ENCODE measurements around the gene TAPBPL.
A peak's percentile ranks its signal among the peaks of the same experiment; 100 is the strongest.
"Not testable (repeated sequence)": the region's sequence is repeated elsewhere in the genome, so short reads cannot be mapped to it uniquely, and the experiment has no call there.

Gene TAPBPL

DNA sequence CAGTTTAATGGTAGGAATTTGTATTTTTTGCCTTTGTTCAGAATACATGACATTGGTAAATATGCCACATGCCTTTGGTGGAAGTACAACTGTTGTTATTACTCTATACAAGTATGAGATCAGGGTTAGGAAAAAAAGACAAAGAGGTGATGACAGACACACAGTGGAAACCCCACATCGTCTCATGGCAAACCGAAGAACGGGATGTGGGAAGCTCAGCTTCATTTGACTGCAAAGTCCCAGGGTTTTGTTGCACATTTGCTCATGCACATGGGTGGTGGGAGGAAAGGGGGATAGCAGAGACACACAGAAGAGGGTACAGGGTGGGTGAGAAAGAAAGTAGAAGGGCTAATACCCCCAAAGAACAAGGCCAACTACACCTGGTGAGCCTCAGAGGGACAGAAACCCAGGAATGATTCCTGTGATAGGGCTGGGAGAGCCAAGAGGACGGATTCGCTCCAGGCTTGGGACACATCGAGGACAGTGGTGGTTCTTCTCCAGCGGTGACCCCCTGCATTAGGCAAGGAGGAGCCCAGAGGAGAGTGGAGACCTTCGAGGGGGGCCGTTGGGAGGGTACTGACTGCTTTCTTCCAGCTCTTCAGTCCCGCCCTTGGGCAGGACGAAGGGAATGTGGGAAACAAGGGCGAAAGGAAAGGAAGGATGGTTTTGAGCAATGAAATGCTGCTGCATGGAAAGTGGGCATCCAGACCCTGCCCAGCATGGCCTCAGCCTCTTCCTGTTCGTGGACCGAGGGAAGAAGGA is 10.6 kb downstream of the TAPBPL start:
- DNase-seq (ENCODE audit: low read depth in 2 of 2): no peak

DNA sequence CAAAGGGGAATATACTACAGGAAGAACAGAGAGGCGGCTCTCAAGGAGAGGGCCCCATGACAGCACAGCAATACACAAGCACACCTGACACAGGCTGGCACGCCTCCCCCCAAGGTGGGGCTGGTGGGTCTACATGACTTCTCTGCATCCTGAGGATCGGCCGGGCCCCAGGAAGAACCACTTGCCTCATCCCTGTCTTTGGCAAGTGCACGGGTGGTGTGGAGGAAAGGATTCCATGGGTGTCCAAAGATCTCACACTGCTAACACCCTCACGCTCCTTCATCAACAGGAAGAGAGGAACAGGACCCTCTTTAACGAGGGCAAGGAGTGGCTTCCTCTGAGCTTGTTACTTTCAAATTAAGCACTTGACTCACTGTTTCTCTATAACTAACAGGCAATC is 11.4 kb downstream of the TAPBPL start:
- no peak for DNase-seq (ENCODE audit: low read depth in 2 of 2)

DNA sequence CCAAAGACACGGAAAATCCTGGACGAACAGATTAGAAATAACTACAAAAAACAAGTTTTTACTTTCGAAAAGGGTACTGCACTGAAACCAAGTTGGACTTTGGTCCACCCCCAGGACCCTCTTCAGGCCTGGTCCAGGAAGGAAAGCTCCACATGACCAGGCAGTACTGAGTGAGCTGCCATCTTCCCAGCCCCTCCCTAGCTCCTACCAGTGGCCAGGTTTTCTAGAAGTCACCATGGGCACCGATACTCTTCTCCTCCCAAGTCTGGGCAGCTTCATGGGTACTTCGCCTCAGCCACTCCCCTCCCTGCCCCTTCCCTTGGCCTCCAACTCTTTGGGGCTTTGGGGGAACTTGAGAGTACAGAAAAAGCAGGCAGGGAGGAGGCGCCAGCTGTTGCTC is 12.0 kb downstream of the TAPBPL start:
- no peak for DNase-seq (ENCODE audit: low read depth in 2 of 2)

DNA sequence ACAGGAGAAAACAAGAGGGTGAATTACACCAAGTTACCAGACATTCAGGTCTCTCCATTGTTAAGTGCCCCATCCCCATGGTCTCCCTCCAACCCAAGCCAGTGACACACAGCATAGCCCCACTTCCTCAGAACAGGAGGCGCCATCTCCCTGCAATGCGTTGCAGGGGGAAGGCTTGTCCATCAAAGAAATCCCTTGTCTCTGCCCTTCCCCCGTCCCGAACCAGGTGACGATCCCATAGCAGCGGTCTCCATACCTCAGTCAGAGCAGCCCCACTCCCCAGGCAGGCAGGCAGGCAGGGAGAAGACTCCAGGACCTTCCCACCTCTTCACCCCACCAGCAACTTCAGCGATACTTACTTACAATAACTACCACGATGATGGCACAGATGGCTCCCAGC is 12.7 kb downstream of the TAPBPL start:
- DNase-seq (ENCODE audit: low read depth in 2 of 2): no peak

DNA sequence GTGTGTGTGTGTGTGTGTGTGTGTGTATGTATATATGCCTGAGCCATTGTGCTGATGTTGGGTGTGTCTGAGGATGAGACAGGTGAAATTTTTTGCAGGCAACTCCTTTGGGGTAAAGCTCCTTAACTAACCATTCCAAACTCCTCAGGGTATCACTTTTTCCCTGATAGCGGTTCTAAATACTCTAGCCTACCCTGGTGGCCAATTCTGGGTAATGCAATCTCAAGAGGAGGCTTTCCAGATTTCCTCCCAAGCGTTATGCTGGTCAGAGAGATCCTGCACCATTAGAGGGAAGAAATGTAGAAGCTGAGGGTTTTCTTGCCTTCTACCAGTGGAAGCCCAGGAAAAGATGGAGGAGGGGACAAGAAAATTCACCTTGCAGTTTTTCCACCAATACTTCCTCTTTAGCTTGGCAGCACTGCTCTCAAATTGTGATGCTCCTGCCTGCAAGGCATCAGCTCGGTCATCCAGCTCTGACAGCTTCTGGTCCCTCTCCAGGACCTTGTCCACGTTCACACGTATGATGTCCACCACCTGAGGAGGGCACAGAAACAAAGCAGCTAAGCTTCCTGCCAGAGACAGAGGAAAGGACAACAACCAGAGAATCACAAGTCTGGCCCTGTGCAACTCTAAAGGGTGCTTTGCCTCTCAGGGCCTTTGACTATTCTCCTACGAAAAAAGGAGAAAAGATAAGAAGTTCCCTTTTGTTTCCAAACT is 13.8 kb downstream of the TAPBPL start:
- no peak for DNase-seq (ENCODE audit: low read depth in 2 of 2)

DNA sequence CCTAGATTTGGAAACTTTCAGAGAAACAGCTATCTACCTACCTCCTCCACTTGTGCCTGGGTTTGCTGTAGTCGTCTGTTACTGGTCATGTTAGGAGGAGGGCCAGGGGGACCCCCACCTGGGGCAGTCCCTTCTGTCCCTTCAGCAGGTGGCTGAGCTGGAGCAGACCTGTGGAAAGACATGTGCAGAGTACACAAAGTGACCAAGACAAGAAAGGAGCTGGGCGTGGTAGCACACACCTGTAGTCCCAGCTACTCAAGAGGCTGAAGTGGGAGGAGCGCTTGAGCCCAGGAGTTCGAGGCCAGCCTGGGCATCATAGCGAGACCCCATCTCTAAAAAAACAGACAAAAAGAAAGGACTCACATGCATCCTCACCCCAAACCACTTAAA is 14.3 kb downstream of the TAPBPL start:
- DNase-seq (ENCODE audit: low read depth in 2 of 2): no peak

DNA sequence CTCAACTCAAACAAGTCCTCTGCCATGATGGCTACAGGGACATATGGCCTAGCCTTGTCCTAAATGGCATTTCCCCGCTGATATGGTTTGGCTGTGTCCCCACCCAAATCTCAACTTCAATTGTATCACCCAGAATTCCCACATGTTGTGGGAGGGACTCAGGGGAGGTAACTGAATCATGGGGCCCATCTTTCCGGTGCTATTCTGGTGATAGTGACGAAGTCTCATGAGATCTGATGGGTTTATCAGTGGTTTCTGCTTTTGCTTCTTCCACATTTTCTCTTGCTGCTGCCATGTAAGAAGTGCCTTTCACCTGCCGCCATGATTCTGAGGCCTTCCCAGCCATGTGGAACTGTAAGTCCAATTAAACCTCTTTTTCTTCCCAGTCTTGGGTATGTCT is 14.9 kb downstream of the TAPBPL start:
- not testable (repeated sequence) for DNase-seq (ENCODE audit: low read depth in 2 of 2)

DNA sequence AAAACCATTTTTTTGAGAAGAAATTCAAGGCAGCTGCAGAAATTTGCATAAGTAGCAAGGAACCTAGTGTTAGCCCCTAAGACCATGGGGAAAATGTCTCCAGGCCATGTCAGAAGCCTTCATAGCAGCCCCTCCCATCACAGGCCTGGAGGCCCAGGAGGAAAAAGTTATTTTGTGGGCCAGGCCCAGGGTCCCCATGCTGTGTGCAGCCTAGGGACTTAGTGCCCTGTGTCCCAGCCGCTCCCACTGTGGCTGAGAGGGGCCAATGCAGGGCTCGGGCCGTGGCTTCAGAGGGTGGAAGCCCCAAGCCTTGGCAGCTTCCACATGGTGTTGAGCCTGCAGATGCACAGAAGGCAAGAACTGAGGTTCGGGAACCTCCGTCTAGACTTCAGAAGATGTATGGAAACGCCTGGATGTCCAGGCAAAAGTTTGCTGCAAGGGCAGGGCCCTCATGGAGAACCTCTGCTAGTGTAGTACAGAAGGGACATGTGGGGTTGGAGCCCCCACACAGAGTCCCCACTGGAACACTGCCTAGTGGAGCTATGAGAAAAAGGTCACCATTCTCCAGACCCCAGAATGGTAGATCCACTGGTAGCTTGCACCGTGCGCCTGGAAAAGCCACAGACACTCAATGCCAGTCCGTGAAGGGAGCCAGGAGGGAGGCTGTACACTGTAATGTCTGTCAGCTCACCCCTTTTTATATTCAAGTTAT is 15.9 kb downstream of the TAPBPL start:
- DNase-seq (ENCODE audit: low read depth in 2 of 2): not testable (repeated sequence)

DNA sequence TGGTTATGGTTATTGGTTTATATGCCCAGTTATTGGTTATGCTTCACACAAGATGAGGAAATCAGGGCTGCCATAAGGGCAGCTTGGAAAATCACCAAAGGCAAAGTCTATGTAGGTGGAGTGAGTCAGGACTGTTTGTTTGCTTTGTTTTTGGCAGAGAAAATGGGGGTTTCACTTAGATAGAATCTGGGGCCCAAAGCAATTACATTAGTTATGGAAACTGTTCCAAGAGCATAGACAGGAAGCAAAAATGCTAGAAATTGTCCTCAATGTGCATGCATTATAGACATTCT is 16.4 kb downstream of the TAPBPL start:
- no peak for DNase-seq (ENCODE audit: low read depth in 2 of 2)

DNA sequence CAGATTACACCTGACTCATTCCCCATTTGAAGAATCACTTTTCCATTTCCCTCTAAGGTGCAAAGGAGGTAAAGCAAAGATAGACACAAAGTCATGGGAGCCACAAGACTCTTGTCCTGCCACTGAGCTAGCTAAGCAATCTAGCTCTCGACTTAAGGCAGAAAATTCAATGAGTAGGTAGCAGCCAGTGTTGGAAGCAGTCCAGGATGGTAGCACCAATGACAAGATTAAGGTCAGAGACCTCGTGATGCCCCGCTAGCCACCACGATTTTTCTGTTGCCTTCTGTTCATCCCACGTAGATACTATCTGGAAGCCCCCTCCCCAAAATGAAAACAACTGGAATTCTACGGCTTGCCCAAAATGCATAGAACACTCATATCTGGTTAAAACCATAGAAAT is 17.2 kb downstream of the TAPBPL start:
- DNase-seq (ENCODE audit: low read depth in 2 of 2): no peak

DNA sequence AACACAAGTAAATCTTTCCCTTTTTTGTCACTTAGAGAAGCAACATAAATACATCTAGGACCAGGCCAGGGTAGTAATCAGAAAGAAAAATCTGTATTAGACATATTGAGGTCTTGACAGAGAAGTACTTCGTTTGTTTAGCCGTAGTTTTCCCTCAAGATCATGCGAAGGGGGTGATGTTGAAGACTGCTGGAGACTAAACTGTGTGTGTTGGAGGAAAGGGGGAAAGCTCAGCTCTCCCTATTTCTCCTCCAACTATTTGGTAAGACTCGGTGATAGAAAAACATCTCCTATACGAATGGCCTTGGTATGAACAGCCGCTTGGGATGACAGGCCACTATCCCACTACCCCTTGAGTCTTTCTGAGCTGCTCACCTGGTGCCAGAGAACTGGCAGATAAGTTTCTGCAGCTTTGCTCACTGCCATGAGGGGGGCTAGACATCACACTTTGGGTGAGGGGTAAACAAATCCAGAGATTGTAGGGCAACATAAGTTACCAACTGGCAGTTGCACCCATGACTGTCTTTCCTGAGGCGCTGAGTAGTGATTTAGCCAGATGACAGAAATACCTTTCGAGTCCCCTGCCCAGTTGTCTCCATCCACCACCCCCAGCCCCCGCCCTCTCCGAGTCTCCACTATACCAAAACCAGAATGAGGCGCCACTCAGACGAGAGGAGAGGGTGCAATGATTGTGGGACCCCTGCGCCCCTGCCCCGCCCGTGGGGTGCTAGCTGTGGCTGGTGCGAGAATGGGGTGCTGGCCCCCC is 17.9 kb downstream of the TAPBPL start:
- DNase-seq (ENCODE audit: low read depth in 2 of 2): no peak

DNA sequence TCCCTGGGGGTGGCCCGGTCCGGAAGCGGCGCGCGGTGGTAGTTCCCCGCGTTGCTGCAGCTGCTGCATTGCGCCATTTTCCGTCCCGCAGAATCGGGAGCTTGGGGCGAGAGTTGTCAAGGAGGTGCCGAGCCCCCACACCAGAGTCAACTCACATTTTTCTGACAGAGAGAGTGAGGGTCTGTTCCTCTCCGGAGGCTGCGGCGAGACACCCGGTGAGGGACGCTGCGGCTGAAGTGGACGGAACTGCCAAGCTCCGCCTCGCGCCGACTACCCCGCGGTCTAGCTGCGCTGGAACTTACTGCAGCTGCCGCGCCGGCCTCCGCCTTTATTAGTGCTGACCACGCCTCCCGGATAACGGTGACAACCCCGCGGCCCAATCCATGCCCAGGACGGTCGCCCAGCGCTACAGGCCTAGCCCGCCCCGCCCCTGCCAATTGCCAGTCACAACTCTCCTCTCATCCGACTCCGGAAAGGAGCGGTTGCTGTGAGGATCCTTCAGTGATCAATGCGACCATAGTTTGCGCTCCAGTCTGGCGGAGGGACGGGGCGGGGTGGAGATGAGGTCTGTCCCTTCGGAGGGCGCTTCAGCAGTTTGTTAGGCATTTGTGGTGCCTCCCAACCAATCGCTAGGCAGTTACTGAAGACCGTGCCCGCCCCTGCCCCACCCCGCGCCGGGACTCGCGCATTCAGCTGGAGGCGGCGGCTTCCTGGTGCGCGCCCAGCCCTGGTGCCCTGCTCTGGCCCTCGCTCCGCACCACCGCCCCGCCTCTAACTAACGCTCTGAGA is 18.7 kb downstream of the TAPBPL start, which contains the start of gene VAMP1:
Gene VAMP1 (minus strand): TSS at position 303 of the 789 bp plus-strand sequence. CDS start 146 bp downstream, at position 157.
- peak; percentile 91 to 93 for DNase-seq (ENCODE audit: low read depth in 2 of 2)

DNA sequence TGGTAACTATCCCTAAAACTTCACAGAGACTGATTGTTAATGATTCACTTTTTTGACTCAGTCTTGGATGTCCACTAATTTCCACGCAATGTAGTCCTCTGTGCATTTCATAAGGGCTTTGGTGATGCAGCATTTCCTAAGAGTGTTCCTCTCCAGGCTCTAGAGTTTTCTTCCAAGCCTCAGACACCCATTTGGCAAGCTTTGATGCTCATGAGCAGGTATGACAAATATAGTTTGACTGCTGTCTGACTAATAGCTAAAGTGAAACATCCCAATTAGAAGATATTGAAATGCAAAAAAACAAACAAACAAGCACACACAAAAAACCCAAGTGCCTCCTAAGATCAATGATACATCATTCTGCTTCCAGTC is 20.1 kb downstream of the TAPBPL start:
- no peak for DNase-seq (ENCODE audit: low read depth in 2 of 2)

DNA sequence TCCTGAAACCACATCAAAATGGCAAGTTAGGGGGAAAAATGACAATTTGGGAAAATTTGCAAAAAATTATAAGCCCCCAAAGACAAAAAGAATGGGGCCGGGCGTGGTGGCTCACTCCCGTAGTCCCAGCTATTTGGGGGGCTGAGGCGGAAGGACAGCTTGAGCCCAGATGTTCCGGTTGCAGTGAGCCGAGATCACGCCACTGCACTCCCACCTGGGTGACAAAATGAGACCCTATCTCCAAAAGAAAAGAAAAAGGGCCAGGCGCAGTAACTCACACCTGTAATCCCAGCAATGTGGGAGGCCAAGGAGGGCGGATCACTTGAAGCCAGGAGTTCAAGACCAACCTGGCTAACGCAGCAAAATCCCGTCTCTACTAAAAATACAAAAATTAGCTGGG is 20.6 kb downstream of the TAPBPL start:
- DNase-seq (ENCODE audit: low read depth in 2 of 2): no peak

DNA sequence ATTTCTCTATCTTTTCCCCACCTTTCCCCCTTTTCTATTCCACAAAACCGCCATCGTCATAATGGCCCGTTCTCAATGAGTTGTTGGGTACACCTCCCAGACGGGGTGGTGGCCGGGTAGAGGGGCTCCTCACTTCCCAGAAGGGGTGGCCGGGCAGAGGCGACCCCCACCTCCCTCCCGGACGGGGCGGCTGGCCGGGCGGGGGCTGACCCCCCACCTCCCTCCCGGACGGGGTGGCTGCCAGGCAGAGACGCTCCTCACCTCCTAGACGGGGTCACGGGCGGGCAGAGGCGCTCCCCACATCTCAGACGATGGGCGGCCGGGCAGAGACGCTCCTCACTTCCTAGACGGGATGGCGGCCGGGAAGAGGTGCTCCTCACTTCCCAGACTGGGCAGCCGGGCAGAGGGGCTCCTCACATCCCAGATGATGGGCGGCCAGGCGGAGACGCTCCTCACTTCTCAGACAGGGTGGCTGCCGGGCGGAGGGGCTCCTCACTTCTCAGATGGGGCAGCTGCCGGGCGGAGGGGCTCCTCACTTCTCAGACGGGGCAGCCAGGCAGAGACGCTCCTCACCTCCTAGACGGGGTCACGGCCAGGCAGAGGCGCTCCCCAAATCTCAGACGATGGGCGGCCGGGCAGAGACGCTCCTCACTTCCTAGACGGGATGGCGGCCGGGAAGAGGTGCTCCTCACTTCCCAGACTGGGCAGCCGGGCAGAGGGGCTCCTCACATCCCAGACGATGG is 23.6 kb downstream of the TAPBPL start:
- not testable (repeated sequence) for DNase-seq (ENCODE audit: low read depth in 2 of 2)

DNA sequence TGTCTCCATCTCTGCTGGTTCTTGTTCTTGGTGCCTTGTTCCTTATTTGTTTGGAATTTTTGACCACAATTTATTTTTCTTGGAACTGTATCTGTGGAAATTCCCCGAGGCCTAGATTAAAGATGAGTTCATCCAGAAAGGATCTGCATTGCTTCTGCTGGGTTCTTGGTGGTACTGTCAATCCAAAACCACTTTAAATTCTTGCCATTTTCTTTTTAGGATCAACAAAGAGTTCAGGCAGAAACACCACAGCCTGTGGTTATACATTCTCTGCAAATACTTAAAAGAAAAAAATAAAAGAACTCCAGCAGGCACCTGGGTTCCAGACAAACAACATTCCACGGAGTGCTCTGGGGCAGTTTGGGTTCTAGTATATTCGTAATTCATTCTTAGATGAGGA is 24.6 kb downstream of the TAPBPL start:
- no peak for DNase-seq (ENCODE audit: low read depth in 2 of 2)

DNA sequence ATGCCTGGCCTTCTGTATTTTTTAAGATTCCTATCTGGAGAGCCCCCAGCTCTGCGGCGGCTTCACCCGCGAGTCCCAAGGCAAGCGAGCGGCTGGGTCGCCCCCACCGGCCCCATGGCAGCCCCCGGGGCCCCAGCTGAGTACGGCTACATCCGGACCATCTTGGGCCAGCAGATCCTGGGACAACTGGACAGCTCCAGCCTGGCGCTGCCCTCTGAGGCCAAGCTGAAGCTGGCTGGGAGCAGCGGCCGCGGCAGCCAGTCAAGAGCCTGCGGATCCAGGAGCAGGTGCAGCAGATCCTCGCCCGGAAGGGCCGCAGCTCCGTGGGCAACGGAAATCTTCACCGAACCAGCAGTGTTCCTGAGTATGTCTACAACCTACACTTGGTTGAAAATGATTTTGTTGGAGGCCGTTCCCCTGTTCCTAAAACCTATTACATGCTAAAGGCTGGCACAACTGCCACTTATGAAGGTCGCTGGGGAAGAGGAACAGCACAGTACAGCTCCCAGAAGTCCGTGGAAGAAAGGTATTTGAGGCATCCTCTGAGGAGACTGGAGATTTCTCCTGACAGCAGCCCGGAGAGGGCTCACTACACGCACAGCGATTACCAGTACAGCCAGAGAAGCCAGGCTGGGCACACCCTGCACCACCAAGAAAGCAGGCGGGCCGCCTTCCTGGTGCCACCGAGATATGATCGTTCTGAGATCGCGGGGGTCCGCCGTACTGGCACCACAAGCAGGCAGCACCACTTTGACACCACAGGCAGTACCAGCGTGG is 25.9 kb downstream of the TAPBPL start:
- not testable (repeated sequence) for DNase-seq (ENCODE audit: low read depth in 2 of 2)

DNA sequence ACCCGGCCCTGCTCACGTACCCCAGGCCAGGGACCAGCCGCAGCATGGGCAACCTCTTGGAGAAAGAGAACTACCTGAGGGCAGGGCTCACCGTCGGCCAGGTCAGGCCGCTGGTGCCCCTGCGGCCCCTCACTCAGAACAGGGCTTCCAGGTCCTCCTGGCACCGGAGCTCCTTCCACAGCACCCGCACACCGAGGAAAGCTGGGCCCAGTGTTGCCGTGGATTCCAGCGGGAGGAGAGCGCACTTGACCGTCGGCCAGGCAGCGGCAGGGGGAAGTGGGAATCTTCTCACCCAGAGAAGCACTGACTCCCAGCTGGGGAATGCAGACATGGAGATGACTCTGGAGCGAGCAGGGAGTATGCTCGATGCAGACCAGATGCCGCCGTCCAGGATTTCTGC is 26.6 kb downstream of the TAPBPL start:
- DNase-seq (ENCODE audit: low read depth in 2 of 2): no peak

DNA sequence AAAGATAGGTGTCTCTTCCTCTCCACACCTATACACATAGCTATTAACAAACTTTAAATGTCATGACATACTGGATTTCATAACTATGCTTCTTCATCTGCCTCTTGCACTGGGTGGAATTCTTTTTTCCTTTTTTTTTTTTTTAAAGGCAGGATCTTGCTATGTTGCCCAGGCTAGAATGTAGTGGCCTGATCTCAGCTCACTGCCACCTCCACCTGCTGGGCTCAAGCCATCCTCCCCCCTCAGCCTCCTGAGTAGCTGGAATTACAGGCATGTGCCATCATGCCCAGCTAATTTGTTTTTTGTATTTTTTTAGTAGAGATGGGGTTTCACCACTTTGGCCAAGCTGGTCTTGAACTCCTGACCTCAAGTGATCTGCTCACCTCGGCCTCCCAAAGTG is 36.4 kb downstream of the TAPBPL start:
- no peak for DNase-seq (ENCODE audit: low read depth in 2 of 2)

DNA sequence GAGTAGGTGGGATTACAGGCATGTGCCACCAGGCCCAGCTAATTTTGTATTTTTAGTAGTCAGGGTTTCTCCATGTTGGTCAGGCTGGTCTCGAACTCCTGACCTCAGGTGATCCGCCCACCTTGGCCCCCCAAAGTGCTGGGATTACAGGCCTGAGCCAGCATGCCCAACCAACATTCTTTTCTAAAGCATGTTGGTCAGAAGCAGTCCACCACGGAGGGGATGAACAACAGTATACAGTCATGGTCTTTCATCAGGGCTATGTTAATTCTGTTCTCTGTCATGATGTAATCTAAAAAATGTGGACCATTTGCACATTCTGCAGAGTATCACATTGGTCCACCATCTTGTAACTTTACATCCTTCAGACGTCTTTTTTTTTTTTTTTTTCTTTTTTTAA is 37.6 kb downstream of the TAPBPL start:
- DNase-seq (ENCODE audit: low read depth in 2 of 2): no peak
